GM19025 (cell line): ENCODE measurements around the gene MAP4K3.
"Not testable (repeated sequence)": the region's sequence is repeated elsewhere in the genome, so short reads cannot be mapped to it uniquely, and the experiment has no call there.

Experiments used
- ATAC-seq: cut with Tn5 transposase; IDR thresholded peaks from one replicate; pipeline ENCODE4 v1.9.1; 2021; ENCODE audit warnings: mild to moderate bottlenecking, low read depth, moderate library complexity; ENCODE audit not compliant: unreplicated experiment

The MAP4K3 gene

DNA sequence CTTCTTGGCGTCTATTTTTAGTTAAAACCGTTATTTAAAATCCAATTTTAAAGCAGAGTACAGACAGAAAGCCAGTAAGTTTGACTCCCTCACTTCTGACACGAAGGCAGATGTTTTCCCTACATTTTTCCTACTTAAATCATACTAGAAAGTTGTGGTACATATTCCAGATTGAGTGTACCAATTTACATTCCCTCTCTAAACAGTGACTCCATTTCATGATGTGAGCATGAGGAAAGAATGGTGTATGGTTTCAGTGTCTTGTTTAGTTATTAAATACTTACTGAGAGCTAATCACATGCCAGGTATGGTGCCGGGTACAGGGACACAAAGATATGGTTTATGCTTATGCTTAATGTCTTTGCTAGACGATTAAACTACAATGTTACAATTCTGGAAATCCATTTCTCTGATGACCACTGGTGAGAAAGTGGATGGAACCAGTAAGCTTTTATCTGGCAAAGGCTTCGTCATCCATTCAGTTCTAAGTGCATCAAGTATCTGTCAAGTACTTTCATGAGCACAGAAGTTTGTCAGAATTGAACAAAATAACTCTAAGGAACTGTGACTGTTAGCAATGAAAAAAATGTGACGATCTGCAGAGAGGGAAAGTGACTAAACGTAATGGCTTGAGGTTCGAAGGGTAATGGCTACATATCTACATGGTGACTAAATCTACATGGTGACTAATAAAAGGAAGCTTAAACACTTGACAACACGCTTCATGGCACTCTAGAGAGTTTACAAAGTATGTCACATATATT lies 25.7 kb downstream of the MAP4K3 start:
- no peak for ATAC-seq

DNA sequence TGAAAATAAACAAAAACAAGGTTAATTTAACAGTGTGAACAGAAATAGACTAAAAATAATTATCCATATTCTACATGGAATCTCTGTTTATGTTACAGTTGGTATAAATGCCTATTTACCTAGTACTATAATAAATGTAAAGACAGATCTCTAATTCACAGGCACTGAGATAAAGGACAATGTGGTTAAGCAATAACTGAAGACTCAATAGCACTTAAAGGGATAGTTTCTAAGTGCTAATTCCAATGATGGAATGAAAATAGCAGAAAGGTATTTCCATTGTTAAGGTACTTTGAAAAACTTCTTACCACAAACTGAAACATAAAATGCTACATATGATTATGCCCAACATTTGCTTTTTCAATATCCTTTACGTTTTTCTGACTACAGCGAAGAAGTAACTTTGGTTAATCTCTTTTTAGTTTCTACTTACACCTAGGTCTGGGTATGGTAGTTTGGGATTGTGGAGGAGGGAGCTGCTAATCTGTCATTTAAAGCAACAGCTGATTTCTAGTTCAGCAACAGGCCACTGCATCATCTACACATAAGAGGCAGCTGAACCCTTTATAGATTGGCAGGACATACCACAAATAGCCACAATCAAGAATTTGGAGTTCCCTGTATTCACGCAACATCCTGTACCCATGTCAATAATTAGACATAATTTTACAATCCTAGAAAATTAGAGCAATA lies 27.2 kb downstream of the MAP4K3 start:
- ATAC-seq, result no peak

GRCh38 chr2:39408351-39409136 lies 28.5 kb downstream of the MAP4K3 start:
- no peak for ATAC-seq

- ATAC-seq, result no peak
Measured at GRCh38 chr2:39407516-39408296, 29.4 kb downstream of the MAP4K3 start.

DNA sequence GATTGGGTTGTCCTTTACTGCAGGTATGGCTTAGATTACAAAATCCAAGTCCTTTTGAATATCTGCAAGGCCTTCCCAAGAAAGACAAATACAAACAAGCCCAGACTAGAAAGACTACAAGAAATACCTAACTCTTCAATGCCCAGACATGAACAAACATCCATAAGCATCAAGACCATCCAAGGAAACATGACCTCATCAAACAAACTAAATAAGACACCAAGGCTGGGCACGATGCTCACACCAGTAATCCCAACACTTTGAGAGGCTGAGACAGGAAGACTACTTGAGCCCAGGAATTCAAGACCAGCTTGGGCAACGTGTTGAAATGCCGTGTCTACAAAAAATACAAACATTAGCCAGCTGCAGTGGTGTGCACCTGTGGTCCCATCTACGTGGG lies 31.7 kb downstream of the MAP4K3 start:
- no peak for ATAC-seq

- no peak for ATAC-seq
Measured at GRCh38 chr2:39403311-39403710, 33.8 kb downstream of the MAP4K3 start.

DNA sequence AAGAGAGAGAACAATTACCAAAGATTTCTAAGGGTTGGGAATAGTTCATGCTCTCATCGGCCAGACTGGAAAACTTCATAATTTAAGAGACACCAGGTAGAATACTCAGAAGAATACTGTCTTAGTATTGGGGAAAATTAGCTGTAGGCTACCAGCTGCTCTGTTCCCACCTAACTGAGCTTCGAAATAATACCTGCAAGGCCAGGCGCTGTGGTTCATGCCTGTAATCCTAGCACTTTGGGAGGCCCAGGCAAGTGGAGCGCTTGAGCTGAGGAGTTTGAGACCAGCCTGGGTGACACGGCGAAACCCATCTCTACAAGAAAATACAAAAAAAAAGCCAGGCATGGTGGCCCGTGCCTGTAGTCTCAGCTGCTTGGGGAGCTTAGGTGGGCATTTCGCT lies 35.8 kb downstream of the MAP4K3 start:
- ATAC-seq, result no peak

DNA sequence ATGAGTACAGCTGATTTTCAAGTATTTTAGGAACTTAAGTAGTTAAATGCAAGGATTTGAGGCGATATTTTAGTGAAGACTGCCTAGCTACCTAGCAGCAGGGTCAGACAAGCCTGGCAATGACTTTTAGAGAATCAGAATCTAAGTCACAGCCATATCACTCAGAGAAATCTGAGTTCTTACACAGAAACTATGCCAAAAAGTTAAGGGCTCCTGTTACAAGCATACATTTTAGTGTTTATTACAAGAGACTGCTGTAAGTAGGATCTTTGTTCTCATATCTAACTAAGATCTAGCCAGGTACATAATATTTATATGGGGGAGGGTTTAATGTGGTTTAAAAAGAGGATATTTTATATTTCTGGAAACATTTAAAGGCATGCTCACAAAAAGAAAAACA lies 37.5 kb downstream of the MAP4K3 start:
- ATAC-seq, result no peak

DNA sequence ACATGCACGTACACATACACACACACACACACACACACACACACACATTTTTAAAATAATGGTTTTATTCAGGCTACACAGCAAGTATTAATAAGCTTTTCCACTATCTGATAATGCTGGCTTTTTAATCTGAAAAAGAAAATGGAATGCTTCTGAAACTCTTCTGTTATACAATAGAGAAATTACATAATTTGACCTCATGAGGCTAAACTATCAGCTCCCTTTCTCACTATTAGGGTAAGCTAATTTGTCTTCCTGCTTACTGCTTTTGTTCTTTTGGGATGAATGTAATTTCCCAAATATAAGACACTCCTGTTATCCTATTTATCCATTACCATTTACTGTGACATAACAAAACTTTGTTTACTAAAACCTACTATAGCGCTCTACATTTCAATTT lies 41.8 kb downstream of the MAP4K3 start:
- ATAC-seq, result no peak

DNA sequence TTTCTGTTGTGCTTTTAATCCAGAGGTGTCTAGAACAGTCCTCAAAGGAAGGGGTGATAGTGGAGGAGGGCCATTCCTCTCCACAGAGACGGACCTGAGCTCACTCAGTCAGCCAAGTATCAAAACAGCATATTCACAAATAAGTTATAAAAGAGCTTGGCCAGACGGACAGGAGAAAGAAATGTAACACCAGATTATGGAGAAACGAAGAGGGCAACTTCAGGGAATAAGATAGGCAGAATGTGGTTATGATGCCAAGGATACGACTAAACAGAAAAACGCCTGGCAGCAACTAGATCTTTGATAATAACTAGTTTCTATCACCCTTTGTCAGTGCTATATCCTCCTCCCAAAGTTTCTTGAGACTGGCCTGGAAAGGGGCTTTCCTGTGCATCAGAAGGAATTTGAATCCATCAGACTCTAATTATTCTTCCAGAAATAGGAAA lies 42.5 kb downstream of the MAP4K3 start:
- no peak for ATAC-seq

DNA sequence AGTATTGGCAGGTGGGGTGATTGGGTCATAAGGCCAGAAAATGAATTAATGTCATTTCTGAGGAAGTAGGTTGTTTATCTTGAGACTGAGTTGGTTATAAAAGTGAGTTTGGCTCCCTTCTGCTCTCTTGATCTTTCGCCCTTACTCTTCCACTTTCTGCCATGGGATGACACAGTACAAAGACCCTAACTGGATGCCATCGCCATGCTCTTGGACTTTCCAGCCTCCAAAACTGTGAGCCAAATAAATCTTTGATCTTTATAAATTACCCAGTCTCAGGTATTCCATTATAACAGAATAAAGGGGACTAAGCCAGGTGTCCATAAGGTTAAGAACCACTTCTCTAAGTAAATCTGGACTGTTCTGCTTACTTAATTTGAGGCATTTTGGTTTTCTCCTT lies 44.4 kb downstream of the MAP4K3 start:
- no peak for ATAC-seq

DNA sequence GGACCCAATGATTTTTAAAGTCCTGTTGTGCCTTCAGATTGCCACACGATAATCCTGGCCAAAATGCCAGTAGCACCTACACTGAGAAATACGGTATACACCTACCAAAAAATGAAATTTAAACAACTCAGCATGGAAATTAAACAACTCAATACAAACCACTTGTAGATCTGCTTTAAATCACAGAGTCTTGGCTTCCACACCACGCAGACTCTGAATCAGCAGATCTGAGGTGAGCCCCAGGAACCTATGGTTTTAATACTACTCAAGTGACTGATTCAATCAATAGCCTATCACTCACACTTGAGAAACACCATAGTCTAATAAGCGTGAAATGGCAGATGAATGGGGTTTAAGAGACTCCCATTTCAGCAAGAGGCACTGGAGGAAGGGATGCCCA lies 46.9 kb downstream of the MAP4K3 start:
- no peak for ATAC-seq

GRCh38 chr2:39386064-39386463 lies 51.0 kb downstream of the MAP4K3 start:
- ATAC-seq, result no peak

DNA sequence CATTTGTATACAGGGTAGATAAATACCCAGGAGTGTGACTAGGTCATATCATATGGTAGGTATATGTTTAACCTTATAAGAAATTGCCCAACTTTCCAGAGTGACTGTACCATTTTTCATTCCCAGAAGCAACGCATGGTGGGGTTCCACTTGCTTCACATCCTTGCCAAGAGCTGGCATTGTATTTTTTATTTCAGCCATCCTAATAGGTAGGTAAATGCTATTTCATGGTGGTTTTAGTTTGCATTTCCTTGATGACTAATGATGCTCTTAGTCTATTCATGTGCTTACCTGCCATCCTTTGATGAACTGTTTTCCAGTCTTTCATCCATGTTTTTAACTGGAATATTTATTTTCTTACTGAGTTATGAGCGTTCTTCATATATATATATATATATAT lies 51.9 kb downstream of the MAP4K3 start:
- no peak for ATAC-seq

DNA sequence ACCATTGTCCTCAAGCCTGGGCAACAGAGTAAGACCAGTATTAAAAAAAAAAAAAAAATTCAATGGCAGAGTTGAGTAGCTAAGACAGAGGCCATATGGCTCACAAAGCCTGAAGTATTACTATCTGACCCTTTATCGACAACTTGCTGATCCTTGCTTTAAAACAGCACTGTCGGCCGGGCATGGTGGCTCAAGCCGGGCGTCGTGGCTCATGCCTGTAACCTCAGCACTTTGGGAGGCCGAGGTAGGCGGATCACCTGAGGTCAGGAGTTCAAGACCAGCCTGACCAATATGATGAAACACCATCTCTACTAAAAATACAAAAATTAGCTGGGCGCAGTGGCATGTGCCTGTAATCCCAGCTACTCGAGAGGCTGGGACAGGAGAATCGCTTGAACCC lies 53.0 kb downstream of the MAP4K3 start:
- ATAC-seq, result not testable (repeated sequence)

- no peak for ATAC-seq
Measured at GRCh38 chr2:39383146-39383545, 53.9 kb downstream of the MAP4K3 start.

DNA sequence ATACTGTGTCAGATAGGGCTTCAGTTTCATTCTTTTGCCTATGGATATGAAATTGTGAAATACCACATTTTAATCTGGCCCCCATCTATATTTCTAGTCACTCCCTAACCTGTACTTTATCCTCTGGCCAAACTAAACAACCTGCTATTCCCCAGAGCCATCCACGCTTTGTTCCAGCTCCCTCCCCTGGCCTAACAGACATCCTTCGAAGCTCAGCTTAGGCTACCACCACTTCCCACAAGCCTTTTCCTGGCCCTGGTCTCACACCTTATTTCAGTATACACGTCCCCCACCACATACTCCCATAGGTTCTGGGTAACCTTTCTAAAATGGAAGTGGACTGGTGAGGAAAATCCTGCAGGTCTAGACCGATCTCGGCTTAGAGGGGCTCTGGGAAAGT lies 55.4 kb downstream of the MAP4K3 start:
- no peak for ATAC-seq

DNA sequence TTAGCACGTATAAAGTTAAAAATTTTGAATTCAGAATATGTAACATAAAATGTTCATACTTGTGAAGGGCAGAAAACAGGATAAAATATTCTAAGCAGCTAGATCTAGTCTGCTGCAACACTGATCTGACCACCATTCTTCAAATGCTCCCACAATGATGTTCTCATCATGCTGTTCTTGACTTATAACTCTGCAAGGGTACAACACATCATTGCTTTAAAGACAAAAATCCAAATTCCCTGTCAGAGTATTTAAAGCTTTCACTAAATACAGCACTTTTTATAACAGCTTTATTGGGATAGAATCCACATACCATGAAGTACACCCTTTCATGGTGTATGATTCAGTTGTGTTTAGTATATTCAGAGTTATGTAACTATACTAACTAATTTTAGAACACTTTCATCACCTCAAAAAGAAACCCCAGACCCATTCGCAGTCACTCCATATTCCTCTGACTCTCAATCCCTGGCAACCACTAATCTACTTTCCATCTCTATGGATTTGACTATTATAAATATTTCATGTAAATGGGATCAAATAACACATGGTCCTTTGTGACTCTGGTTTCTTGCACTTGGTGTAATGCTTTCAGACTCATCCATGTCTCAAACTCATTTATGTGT lies 56.4 kb downstream of the MAP4K3 start:
- no peak for ATAC-seq

- ATAC-seq, result peak; percentile 55
Measured at GRCh38 chr2:39379643-39380524, 57.2 kb downstream of the MAP4K3 start.
